Glutamatergic neuron (in vitro differentiated cells): ENCODE data around the gene SEC31B. TPM values are rescaled to one million over a fixed set of nuclear protein-coding genes. Genes with fewer than 3 reads are reported as not detected.
A peak's percentile ranks its signal among the peaks of the same experiment; 100 is the strongest.

Experiments
- DNase-seq: peaks from one replicate; pipeline ENCODE4 v3.0.0; 2022
- H3K27ac Mint-ChIP-seq: one replicate; pipeline ENCODE4 v1.8.0; 2020; ENCODE audit warnings: mild to moderate bottlenecking, mixed read lengths, inconsistent platforms; ENCODE audit not compliant: unreplicated experiment
- H3K27me3 Mint-ChIP-seq: one replicate; pipeline ENCODE4 v1.8.0; 2020; ENCODE audit warnings: mild to moderate bottlenecking, moderate library complexity, mixed read lengths, inconsistent platforms; ENCODE audit not compliant: unreplicated experiment
- H3K36me3 Mint-ChIP-seq: one replicate; pipeline ENCODE4 v1.8.0; 2020; ENCODE audit warnings: mild to moderate bottlenecking, mixed read lengths, inconsistent platforms; ENCODE audit not compliant: unreplicated experiment
- H3K4me1 Mint-ChIP-seq: one replicate; pipeline ENCODE4 v1.8.0; 2020; ENCODE audit warnings: mild to moderate bottlenecking, low read depth, mixed read lengths, inconsistent platforms; ENCODE audit not compliant: unreplicated experiment
- H3K4me3 Mint-ChIP-seq: one replicate; pipeline ENCODE4 v1.8.0; 2020; ENCODE audit warnings: mild to moderate bottlenecking, mixed read lengths, inconsistent platforms; ENCODE audit not compliant: unreplicated experiment
- H3K9me3 Mint-ChIP-seq: one replicate; pipeline ENCODE4 v1.8.0; 2020; ENCODE audit warnings: mild to moderate bottlenecking, moderate library complexity, mixed read lengths, inconsistent platforms; ENCODE audit not compliant: unreplicated experiment
- CTCF ChIP-seq: fragments of 200-600 bp; sonication (generic); IDR thresholded peaks from one replicate; pipeline ENCODE4 v1.5.0; 2021; ENCODE audit not compliant: partially characterized antibody, unreplicated experiment
- long read RNA-seq: library from polyadenylated mRNA; unstranded; transcript quantifications from one replicate; pipeline ENCODE4 v2.0.0, GENCODE V29; 2020; ENCODE audit not compliant: unreplicated experiment
- total RNA-seq: library from RNA; stranded (reverse); fragmentation: NEBNext Ultra II Directional; extraction: Animal tissue kit (Norgen Biotek cat#: 25700); gene quantifications from one replicate; pipeline ENCODE4 v1.2.1, GENCODE V29; 2021; ENCODE audit not compliant: unreplicated experiment

The SEC31B gene
- 22.3 TPM for total RNA-seq
- long read RNA-seq, result 0 reads

GRCh38 chr10:100519311-100520051, at the start of gene SEC31B:
TSS of gene SEC31B (minus strand) at chr10:100519861. CDS start at chr10:100516952, 2,909 bp downstream.
- peaks cover 1% of the 10 kb centered on the region for H3K9me3 Mint-ChIP-seq
- H3K36me3 Mint-ChIP-seq, result no peaks in the 10 kb centered on the region
- no peaks in the 10 kb centered on the region for H3K4me1 Mint-ChIP-seq
- H3K4me3 Mint-ChIP-seq, result peak within 1 kb of the TSS; percentile 92
- TF ChIP-seq CTCF, result no peak
- peak; percentile 79 for DNase-seq
- H3K27ac Mint-ChIP-seq, result no peak within 1 kb of the TSS
- H3K27me3 Mint-ChIP-seq, result peaks cover 4% of the 10 kb centered on the region

GRCh38 chr10:100568912-100569311, 49.3 kb upstream of the SEC31B start:
- TF ChIP-seq CTCF, result no peak
- H3K4me1 Mint-ChIP-seq, result no peaks in the 10 kb centered on the region
- H3K9me3 Mint-ChIP-seq, result peaks cover 4% of the 10 kb centered on the region
- H3K36me3 Mint-ChIP-seq, result no peaks in the 10 kb centered on the region
- peaks cover 11% of the 10 kb centered on the region for H3K27me3 Mint-ChIP-seq
- no peak overlapping the region for H3K27ac Mint-ChIP-seq
- DNase-seq, result no peak
- H3K4me3 Mint-ChIP-seq, result no peak overlapping the region

GRCh38 chr10:100567826-100568225, 48.2 kb upstream of the SEC31B start:
- Mint-ChIP-seq H3K4me3 (no peak overlapping the region), H3K27me3 (peaks cover 18% of the 10 kb centered on the region), H3K36me3 (no peaks in the 10 kb centered on the region), H3K4me1 (no peaks in the 10 kb centered on the region), H3K9me3 (peaks cover 5% of the 10 kb centered on the region), H3K27ac (no peak overlapping the region)
- DNase-seq, result no peak
- no peak for TF ChIP-seq CTCF

- H3K36me3 Mint-ChIP-seq, result no peaks in the 10 kb centered on the region
- H3K27ac Mint-ChIP-seq, result no peak overlapping the region
- no peak overlapping the region for H3K4me3 Mint-ChIP-seq
- no peaks in the 10 kb centered on the region for H3K4me1 Mint-ChIP-seq
- no peak for TF ChIP-seq CTCF
- DNase-seq, result no peak
- peaks cover 5% of the 10 kb centered on the region for H3K9me3 Mint-ChIP-seq
- peaks cover 20% of the 10 kb centered on the region for H3K27me3 Mint-ChIP-seq
Observed at GRCh38 chr10:100567249-100567648, 47.6 kb upstream of the SEC31B start.

GRCh38 chr10:100566561-100566960, 46.9 kb upstream of the SEC31B start:
- H3K27ac Mint-ChIP-seq, result no peak overlapping the region
- H3K4me1 Mint-ChIP-seq, result no peaks in the 10 kb centered on the region
- no peak for TF ChIP-seq CTCF
- H3K36me3 Mint-ChIP-seq, result no peaks in the 10 kb centered on the region
- no peak for DNase-seq
- H3K4me3 Mint-ChIP-seq, result no peak overlapping the region
- peaks cover 20% of the 10 kb centered on the region for H3K27me3 Mint-ChIP-seq
- H3K9me3 Mint-ChIP-seq, result peaks cover 5% of the 10 kb centered on the region
